H1 (cell line): ENCODE results near the gene ZNF726. TPM values are rescaled to one million over a fixed set of nuclear protein-coding genes. Genes with fewer than 3 reads are reported as not detected.

Experiments used
- CBX5 ChIP-seq: fragments of 300-800, 300-1000 bp; sonication (generic); IDR thresholded peaks from 2 replicates; pipeline ENCODE4 v1.7.1; 2016; ENCODE audit warnings: antibody characterized with exemption, low read length, low read depth
- CEBPB ChIP-seq: IDR thresholded peaks from 2 replicates; pipeline ENCODE4 v1.6.1; 2012; ENCODE audit warnings: low read depth, low read length
- CHD2 ChIP-seq: IDR thresholded peaks from 2 replicates; pipeline ENCODE4 v1.6.1; 2012; ENCODE audit warnings: low read length, improper control_type of control experiment
- CREB1 ChIP-seq: IDR thresholded peaks from 2 replicates; pipeline ENCODE4 v1.6.1; 2012; ENCODE audit warnings: inconsistent platforms
- EZH2 ChIP-seq: fragments of 200-600 bp; sonication (generic); IDR thresholded peaks from 2 replicates; pipeline ENCODE4 v1.7.1; 2012; ENCODE audit warnings: low read depth, mild to moderate bottlenecking, moderate library complexity, low read length, inconsistent platforms; ENCODE audit not compliant: severe bottlenecking
- HDAC6 ChIP-seq: IDR thresholded peaks from one replicate; pipeline ENCODE4 v1.7.1; 2012; ENCODE audit warnings: low read depth, mild to moderate bottlenecking, inconsistent platforms, low read length, moderate library complexity
- JUND ChIP-seq: IDR thresholded peaks from 2 replicates; pipeline ENCODE4 v1.6.1; 2011; ENCODE audit warnings: mild to moderate bottlenecking, improper control_type of control experiment, low read length
- MAFK ChIP-seq: IDR thresholded peaks from 2 replicates; pipeline ENCODE4 v1.6.1; 2012; ENCODE audit warnings: low read depth, mild to moderate bottlenecking, improper control_type of control experiment, low read length
- POLR2A ChIP-seq, 2 experiments: IDR thresholded peaks; 1 replicate in 1 of 2; 2 replicates in 1 of 2; pipeline ENCODE4 v1.6.1; 2011; ENCODE audit warnings: low read depth in 2 of 2, low read length in 2 of 2, mild to moderate bottlenecking in 2 of 2; ENCODE audit errors: control extremely low read depth in 1 of 2
- SP4 ChIP-seq: IDR thresholded peaks from 2 replicates; pipeline ENCODE4 v1.6.1; 2012; ENCODE audit warnings: low read length, inconsistent platforms
- TAF7 ChIP-seq: optimal IDR thresholded peaks from 2 replicates; pipeline ENCODE3; 2011; ENCODE audit warnings: low read depth, mild to moderate bottlenecking, inconsistent platforms, low read length, moderate library complexity, borderline replicate concordance
- TBP ChIP-seq: IDR thresholded peaks from 2 replicates; pipeline ENCODE4 v1.6.1; 2011; ENCODE audit warnings: low read depth, low read length, improper control_type of control experiment
- polyA plus RNA-seq, 7 experiments: library from polyadenylated mRNA; depleted of rRNA in 3 of 7; stranded (reverse) in 5 of 7; unstranded in 2 of 7; fragments of >200 nt in 5 of 7; fragments of 200-250 nt in 2 of 7; gene quantifications; 1 replicate in 5 of 7; 2 replicates in 1 of 7; 4 replicates in 1 of 7; pipeline versions ENCODE4 v1.2.1 to v1.2.3, GENCODE V29; 2011 to 2013; ENCODE audit warnings: missing spikeins in 2 of 7, mixed read lengths in 2 of 7
- total RNA-seq: library from RNA; stranded (reverse); fragmentation: NEBNext Ultra II Directional; extraction: Animal tissue kit (Norgen Biotek cat#: 25700); gene quantifications from 2 replicates; pipeline ENCODE4 v1.2.1, GENCODE V29; 2021
- TF ChIP-seq, protein P1 (sequence below): fragments of 300-600 bp; sonication (generic); IDR thresholded peaks from 2 replicates; pipeline ENCODE4 v1.7.1; 2012; ENCODE audit warnings: low read length, moderate library complexity, mild to moderate bottlenecking, inconsistent platforms; ENCODE audit not compliant: insufficient replicate concordance

ZNF726 gene
- total and polyA plus RNA-seq, 2 of the 8 experiments (the other 6 are each of a cell fraction or from before 2014, with no cell fraction given): not detected

DNA sequence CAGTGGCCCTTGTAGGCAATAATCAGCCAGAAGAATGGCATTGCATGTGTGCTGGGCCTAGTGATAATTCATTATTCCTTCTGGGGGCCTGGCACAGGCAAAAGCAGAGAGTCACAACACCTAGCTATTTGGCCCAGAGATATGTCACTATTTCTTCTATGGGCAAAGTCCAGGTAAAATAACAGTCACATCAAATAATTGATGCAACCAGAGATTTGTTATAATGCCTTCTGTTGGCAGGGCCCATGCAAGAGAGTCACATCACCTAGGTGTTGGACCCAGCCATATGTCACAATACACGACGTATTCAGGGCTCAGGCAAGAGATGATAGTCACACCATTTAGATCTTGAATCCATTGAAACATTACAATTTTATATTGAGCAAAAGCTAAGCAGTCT is 66.1 kb downstream of the ZNF726 start (continued):
- TF ChIP-seq, protein P1, sequence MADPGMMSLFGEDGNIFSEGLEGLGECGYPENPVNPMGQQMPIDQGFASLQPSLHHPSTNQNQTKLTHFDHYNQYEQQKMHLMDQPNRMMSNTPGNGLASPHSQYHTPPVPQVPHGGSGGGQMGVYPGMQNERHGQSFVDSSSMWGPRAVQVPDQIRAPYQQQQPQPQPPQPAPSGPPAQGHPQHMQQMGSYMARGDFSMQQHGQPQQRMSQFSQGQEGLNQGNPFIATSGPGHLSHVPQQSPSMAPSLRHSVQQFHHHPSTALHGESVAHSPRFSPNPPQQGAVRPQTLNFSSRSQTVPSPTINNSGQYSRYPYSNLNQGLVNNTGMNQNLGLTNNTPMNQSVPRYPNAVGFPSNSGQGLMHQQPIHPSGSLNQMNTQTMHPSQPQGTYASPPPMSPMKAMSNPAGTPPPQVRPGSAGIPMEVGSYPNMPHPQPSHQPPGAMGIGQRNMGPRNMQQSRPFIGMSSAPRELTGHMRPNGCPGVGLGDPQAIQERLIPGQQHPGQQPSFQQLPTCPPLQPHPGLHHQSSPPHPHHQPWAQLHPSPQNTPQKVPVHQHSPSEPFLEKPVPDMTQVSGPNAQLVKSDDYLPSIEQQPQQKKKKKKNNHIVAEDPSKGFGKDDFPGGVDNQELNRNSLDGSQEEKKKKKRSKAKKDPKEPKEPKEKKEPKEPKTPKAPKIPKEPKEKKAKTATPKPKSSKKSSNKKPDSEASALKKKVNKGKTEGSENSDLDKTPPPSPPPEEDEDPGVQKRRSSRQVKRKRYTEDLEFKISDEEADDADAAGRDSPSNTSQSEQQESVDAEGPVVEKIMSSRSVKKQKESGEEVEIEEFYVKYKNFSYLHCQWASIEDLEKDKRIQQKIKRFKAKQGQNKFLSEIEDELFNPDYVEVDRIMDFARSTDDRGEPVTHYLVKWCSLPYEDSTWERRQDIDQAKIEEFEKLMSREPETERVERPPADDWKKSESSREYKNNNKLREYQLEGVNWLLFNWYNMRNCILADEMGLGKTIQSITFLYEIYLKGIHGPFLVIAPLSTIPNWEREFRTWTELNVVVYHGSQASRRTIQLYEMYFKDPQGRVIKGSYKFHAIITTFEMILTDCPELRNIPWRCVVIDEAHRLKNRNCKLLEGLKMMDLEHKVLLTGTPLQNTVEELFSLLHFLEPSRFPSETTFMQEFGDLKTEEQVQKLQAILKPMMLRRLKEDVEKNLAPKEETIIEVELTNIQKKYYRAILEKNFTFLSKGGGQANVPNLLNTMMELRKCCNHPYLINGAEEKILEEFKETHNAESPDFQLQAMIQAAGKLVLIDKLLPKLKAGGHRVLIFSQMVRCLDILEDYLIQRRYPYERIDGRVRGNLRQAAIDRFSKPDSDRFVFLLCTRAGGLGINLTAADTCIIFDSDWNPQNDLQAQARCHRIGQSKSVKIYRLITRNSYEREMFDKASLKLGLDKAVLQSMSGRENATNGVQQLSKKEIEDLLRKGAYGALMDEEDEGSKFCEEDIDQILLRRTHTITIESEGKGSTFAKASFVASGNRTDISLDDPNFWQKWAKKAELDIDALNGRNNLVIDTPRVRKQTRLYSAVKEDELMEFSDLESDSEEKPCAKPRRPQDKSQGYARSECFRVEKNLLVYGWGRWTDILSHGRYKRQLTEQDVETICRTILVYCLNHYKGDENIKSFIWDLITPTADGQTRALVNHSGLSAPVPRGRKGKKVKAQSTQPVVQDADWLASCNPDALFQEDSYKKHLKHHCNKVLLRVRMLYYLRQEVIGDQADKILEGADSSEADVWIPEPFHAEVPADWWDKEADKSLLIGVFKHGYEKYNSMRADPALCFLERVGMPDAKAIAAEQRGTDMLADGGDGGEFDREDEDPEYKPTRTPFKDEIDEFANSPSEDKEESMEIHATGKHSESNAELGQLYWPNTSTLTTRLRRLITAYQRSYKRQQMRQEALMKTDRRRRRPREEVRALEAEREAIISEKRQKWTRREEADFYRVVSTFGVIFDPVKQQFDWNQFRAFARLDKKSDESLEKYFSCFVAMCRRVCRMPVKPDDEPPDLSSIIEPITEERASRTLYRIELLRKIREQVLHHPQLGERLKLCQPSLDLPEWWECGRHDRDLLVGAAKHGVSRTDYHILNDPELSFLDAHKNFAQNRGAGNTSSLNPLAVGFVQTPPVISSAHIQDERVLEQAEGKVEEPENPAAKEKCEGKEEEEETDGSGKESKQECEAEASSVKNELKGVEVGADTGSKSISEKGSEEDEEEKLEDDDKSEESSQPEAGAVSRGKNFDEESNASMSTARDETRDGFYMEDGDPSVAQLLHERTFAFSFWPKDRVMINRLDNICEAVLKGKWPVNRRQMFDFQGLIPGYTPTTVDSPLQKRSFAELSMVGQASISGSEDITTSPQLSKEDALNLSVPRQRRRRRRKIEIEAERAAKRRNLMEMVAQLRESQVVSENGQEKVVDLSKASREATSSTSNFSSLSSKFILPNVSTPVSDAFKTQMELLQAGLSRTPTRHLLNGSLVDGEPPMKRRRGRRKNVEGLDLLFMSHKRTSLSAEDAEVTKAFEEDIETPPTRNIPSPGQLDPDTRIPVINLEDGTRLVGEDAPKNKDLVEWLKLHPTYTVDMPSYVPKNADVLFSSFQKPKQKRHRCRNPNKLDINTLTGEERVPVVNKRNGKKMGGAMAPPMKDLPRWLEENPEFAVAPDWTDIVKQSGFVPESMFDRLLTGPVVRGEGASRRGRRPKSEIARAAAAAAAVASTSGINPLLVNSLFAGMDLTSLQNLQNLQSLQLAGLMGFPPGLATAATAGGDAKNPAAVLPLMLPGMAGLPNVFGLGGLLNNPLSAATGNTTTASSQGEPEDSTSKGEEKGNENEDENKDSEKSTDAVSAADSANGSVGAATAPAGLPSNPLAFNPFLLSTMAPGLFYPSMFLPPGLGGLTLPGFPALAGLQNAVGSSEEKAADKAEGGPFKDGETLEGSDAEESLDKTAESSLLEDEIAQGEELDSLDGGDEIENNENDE: no peak
- TF ChIP-seq CEBPB: no peak
- no peak for TF ChIP-seq EZH2
- TF ChIP-seq CBX5: no peak
- TF ChIP-seq HDAC6: no peak
- TF ChIP-seq POLR2A (IDR thresholded peaks at IDR 0.05; ENCODE audit: control extremely low read depth in 1 of 2, low read depth in 2 of 2, low read length in 2 of 2): no peak
- no peak for TF ChIP-seq CHD2
- no peak for TF ChIP-seq CREB1
- no peak for TF ChIP-seq SP4
- no peak for TF ChIP-seq MAFK
- TF ChIP-seq TAF7: no peak
- no peak for TF ChIP-seq TBP
- TF ChIP-seq JUND: no peak
